HG02981 (cell line): ENCODE results near the gene TSC22D4.
"Not testable (repeated sequence)": the region's sequence is repeated elsewhere in the genome, so short reads cannot be mapped to it uniquely, and the experiment has no call there.

Experiments
- ATAC-seq: cut with Tn5 transposase; IDR thresholded peaks from one replicate; pipeline ENCODE4 v1.9.1; 2021; ENCODE audit warnings: mild to moderate bottlenecking, moderate library complexity; ENCODE audit not compliant: unreplicated experiment

The TSC22D4 gene

GRCh38 chr7:100447363-100447762 lies 31.7 kb downstream of the TSC22D4 start:
- not testable (repeated sequence) for ATAC-seq

GRCh38 chr7:100446040-100446439 lies 33.0 kb downstream of the TSC22D4 start:
- ATAC-seq, result no peak

- no peak for ATAC-seq
These were observed 34.4 kb downstream of the TSC22D4 start for GRCh38 chr7:100444311-100445278.

- no peak for ATAC-seq
These were observed 35.7 kb downstream of the TSC22D4 start for GRCh38 chr7:100443096-100443840.

- ATAC-seq, result no peak
These were observed 37.1 kb downstream of the TSC22D4 start for GRCh38 chr7:100441641-100442535.

GRCh38 chr7:100439244-100439643 lies 39.8 kb downstream of the TSC22D4 start:
- ATAC-seq, result not testable (repeated sequence)

GRCh38 chr7:100438731-100439130 lies 40.3 kb downstream of the TSC22D4 start:
- not testable (repeated sequence) for ATAC-seq

GRCh38 chr7:100438172-100438571 lies 40.8 kb downstream of the TSC22D4 start:
- ATAC-seq, result no peak

- ATAC-seq, result no peak
These were observed 41.6 kb downstream of the TSC22D4 start for GRCh38 chr7:100437150-100438100.

- ATAC-seq, result peak; percentile 25
These were observed 43.4 kb downstream of the TSC22D4 start for GRCh38 chr7:100435401-100436304.

- no peak for ATAC-seq
These were observed 44.5 kb downstream of the TSC22D4 start for GRCh38 chr7:100434297-100435144.

- no peak for ATAC-seq
These were observed 45.3 kb downstream of the TSC22D4 start for GRCh38 chr7:100433592-100434296.

GRCh38 chr7:100433276-100433591 lies 45.8 kb downstream of the TSC22D4 start:
- ATAC-seq, result no peak

- no peak for ATAC-seq
These were observed 46.3 kb downstream of the TSC22D4 start for GRCh38 chr7:100432621-100433275.

- no peak for ATAC-seq
These were observed 47.0 kb downstream of the TSC22D4 start for GRCh38 chr7:100432053-100432452.

- ATAC-seq, result no peak
These were observed 47.7 kb downstream of the TSC22D4 start for GRCh38 chr7:100431286-100431735.
